GM12878 (cell line): Measurements from ENCODE around the gene PIGQ. TPM values are rescaled to one million over a fixed set of nuclear protein-coding genes. Genes with fewer than 3 reads are reported as not detected.

ENCODE experiments used
- ATAC-seq: fragments of 200-7000 bp; cut with Tn5 transposase; 3 replicates; pipeline ENCODE4 v1.9.1; 2020; ENCODE audit warnings: mild to moderate bottlenecking, moderate library complexity
- BruUV-seq: library from RNA; stranded (reverse); fragments of 400-500 nt; replicated peaks from 2 replicates; lab custom pipeline; 2021; lab: Mats Ljungman, UMichigan
- CTCF ChIA-PET: fragments of 300-600 bp; sonication (Branson Sonifier 250); formaldehyde crosslinking; extraction: SDS; loops from one replicate; lab custom pipeline; 2021; ENCODE audit warnings: inconsistent platforms; lab: Yijun Ruan, JAX
- POLR2A ChIA-PET: fragments of 350-600 bp; formaldehyde crosslinking; extraction: SDS; loops from one replicate; lab custom pipeline; 2021; ENCODE audit warnings: inconsistent platforms; lab: Charles Lee
- RAD21 ChIA-PET: fragments of 300-600 bp; sonication (Branson Sonifier 250); formaldehyde crosslinking; loops from one replicate; lab custom pipeline; 2023; ENCODE audit warnings: antibody characterized with exemption; ENCODE audit not compliant: unreplicated experiment; lab: Charles Lee
- SMC1A ChIA-PET: fragments of 300-600 bp; sonication (Branson Sonifier 250); formaldehyde crosslinking; loops from one replicate; lab custom pipeline; 2023; ENCODE audit not compliant: unreplicated experiment, uncharacterized antibody; lab: Charles Lee
- DNase-seq: peaks from one replicate; pipeline ENCODE4 v3.0.0-alpha.2; 2011; ENCODE audit warnings: low read depth, low spot score
- FAIRE-seq: peaks from 3 replicates; lab custom pipeline; 2011; peaks lifted over from hg19 to GRCh38; lab: Jason Lieb, UNC
- H2AFZ ChIP-seq: 2 replicates; pipeline ENCODE4 v1.6.0; 2011; ENCODE audit warnings: low read depth, low read length, control low read depth; ENCODE audit not compliant: control insufficient read depth
- H3K27ac ChIP-seq: 2 replicates; pipeline ENCODE4 v1.5.1; 2011; ENCODE audit warnings: control low read depth; ENCODE audit not compliant: control insufficient read depth, insufficient read depth
- H3K27me3 ChIP-seq, 2 experiments: replicated peaks in 1 of 2; 2 replicates each; pipeline versions ENCODE4 v1.6.0 to v1.6.1; 2011; ENCODE audit warnings: low read length in 1 of 2; ENCODE audit not compliant: control insufficient read depth in 2 of 2, insufficient read depth in 2 of 2
- H3K36me3 ChIP-seq, 2 experiments: 2 replicates each; pipeline ENCODE4 v1.5.1; 2011; ENCODE audit warnings: low read length in 1 of 2; ENCODE audit not compliant: control insufficient read depth in 2 of 2, insufficient read depth in 2 of 2
- H3K4me1 ChIP-seq: 2 replicates; pipeline ENCODE4 v1.6.1; 2011; ENCODE audit warnings: mild to moderate bottlenecking, low read length, moderate library complexity, mixed read lengths; ENCODE audit not compliant: control insufficient read depth, insufficient read depth
- H3K4me2 ChIP-seq: 2 replicates; pipeline ENCODE4 v1.6.0; 2011; ENCODE audit warnings: control low read depth; ENCODE audit not compliant: control insufficient read depth, insufficient read depth
- H3K4me3 ChIP-seq: fragments of 200-600 bp; sonication (generic); 2 replicates; pipeline ENCODE4 v1.5.1; 2016
- H3K79me2 ChIP-seq: 2 replicates; pipeline ENCODE4 v1.6.0; 2011; ENCODE audit warnings: low read length; ENCODE audit not compliant: control insufficient read depth, insufficient read depth
- H3K9ac ChIP-seq: 2 replicates; pipeline ENCODE4 v1.8.0; 2011; ENCODE audit warnings: low read length, control low read depth, mixed read lengths; ENCODE audit not compliant: control insufficient read depth, insufficient read depth
- H3K9me3 ChIP-seq: replicated peaks from 3 replicates; pipeline ENCODE4 v1.5.1; 2011; ENCODE audit warnings: mild to moderate bottlenecking, low read length; ENCODE audit not compliant: control insufficient read depth, insufficient read depth
- H4K20me1 ChIP-seq: 2 replicates; pipeline ENCODE4 v1.6.0; 2011; ENCODE audit not compliant: control insufficient read depth, insufficient read depth
- ASH2L ChIP-seq: fragments of 300-600, 200-600 bp; sonication (generic); IDR thresholded peaks from 2 replicates; pipeline ENCODE4 v1.6.1; 2017; ENCODE audit warnings: low read depth, mild to moderate bottlenecking, borderline replicate concordance
- BRCA1 ChIP-seq: IDR thresholded peaks from 2 replicates; pipeline ENCODE4 v1.6.1; 2011; ENCODE audit warnings: low read depth, low read length, improper control_type of control experiment
- CBX5 ChIP-seq: sonication (generic); IDR thresholded peaks from 2 replicates; pipeline ENCODE4 v1.6.1; 2016; ENCODE audit warnings: low read depth, moderate library complexity, mild to moderate bottlenecking, inconsistent platforms
- ETV6 ChIP-seq, 2 experiments: fragments of 450-650 bp in 1 of 2; IDR thresholded peaks in 1 of 2; conservative IDR thresholded peaks in 1 of 2; 2 replicates each; pipeline ENCODE4 v1.6.1; 2014; ENCODE audit warnings: antibody characterized with exemption in 1 of 2, borderline replicate concordance in 1 of 2, low read depth in 1 of 2, mild to moderate bottlenecking in 1 of 2, moderate library complexity in 1 of 2
- KAT2A ChIP-seq: conservative IDR thresholded peaks from 2 replicates; pipeline ENCODE4 v1.6.1; 2011; ENCODE audit warnings: low read depth, low read length; ENCODE audit not compliant: control insufficient read depth
- NR2C2 ChIP-seq: IDR thresholded peaks from 2 replicates; pipeline ENCODE4 v1.6.1; 2011; ENCODE audit warnings: borderline replicate concordance, low read depth; ENCODE audit not compliant: control insufficient read depth, insufficient read length
- RUNX3 ChIP-seq: IDR thresholded peaks from 2 replicates; pipeline ENCODE4 v1.6.1; 2012; ENCODE audit warnings: low read length, inconsistent platforms
- SP1 ChIP-seq: IDR thresholded peaks from one replicate; pipeline ENCODE4 v1.6.1; 2011; ENCODE audit warnings: low read depth, low read length
- STAT1 ChIP-seq: fragments of 450-650 bp; conservative IDR thresholded peaks from 2 replicates; pipeline ENCODE4 v1.6.1; 2014; ENCODE audit warnings: antibody characterized with exemption, mild to moderate bottlenecking
- TCF12 ChIP-seq: IDR thresholded peaks from 2 replicates; pipeline ENCODE4 v1.6.1; 2011; ENCODE audit warnings: low read depth, mild to moderate bottlenecking, low read length
- TCF3 ChIP-seq: IDR thresholded peaks from 2 replicates; pipeline ENCODE4 v1.6.1; 2012; ENCODE audit warnings: low read depth, mild to moderate bottlenecking, low read length, borderline replicate concordance; ENCODE audit not compliant: insufficient read depth
- YY1 ChIP-seq: IDR thresholded peaks from 2 replicates; pipeline ENCODE4 v1.6.1; 2011; ENCODE audit warnings: low read depth, mild to moderate bottlenecking, low read length
- ZBTB4 ChIP-seq: fragments of 450-650 bp; formaldehyde crosslinking; IDR thresholded peaks from 2 replicates; pipeline ENCODE4 v1.4.0; 2022; ENCODE audit warnings: mild to moderate bottlenecking, moderate library complexity
- WGBS: methylation state at CpG from one replicate; pipeline ENCODE4 v1.1.6; 2016; ENCODE audit warnings: low lambda C conversion rate; ENCODE audit not compliant: insufficient replicate concordance, insufficient coverage; ENCODE audit errors: missing lambda C conversion rate; 5-methylcytosine and 5-hydroxymethylcytosine counted together
- in situ Hi-C: fragments of 300-500 bp; cut with MboI; formaldehyde crosslinking; loops from 9 replicates; pipeline ENCODE4 v1.14.3; 2018; ENCODE audit warnings: mixed read lengths
- intact Hi-C: fragments of 100-400 bp; cut with micrococcal nuclease; formaldehyde crosslinking; loops from one replicate; pipeline ENCODE4 v1.14.2; 2022; ENCODE audit not compliant: unreplicated experiment
- polyA plus RNA-seq, 11 experiments: library from polyadenylated mRNA; depleted of rRNA in 4 of 11; unstranded in 6 of 11; stranded (reverse) in 5 of 11; fragments of >200 nt; fragmentation: Nextera tagmentation in 4 of 11; fragmentation: Illumina TruSeq in 1 of 11; extraction: Ambion mirVana in 4 of 11; extraction: Trizol in 1 of 11; gene quantifications; 1 replicate in 1 of 11; 2 replicates in 10 of 11; pipeline versions ENCODE4 v1.2.1 to v1.2.3, GENCODE V29; 2011 to 2016; ENCODE audit warnings: inconsistent platforms in 2 of 11, missing spikeins in 2 of 11, low read depth in 1 of 11
- total RNA-seq, 4 experiments: library from RNA; depleted of rRNA in 3 of 4; stranded (reverse); fragments of >200 nt in 3 of 4; fragmentation: Illumina TruSeq in 1 of 4; extraction: Trizol in 1 of 4; gene quantifications; 2 replicates each; pipeline versions ENCODE4 v1.2.1 to v1.2.3, GENCODE V29; 2013 to 2021
- TF ChIP-seq, protein P1 (sequence below): fragments of 450-650 bp; formaldehyde crosslinking; IDR thresholded peaks from 2 replicates; pipeline ENCODE4 v1.5.0; 2022; ENCODE audit warnings: mild to moderate bottlenecking, missing genetic modification characterization
- TF ChIP-seq, protein P2 (sequence below), 3 experiments: IDR thresholded peaks in 2 of 3; conservative IDR thresholded peaks in 1 of 3; 2 replicates each; pipeline ENCODE4 v1.5.1; 2011; ENCODE audit warnings: low read depth in 3 of 3, low read length in 3 of 3, mild to moderate bottlenecking in 3 of 3, control low read depth in 2 of 3, moderate library complexity in 2 of 3, inconsistent platforms in 1 of 3, mixed read lengths in 1 of 3; ENCODE audit not compliant: control insufficient read depth in 2 of 3, insufficient read depth in 1 of 3; ENCODE audit errors: extremely low read depth in 1 of 3

Gene PIGQ
- total and polyA plus RNA-seq, 10 of the 15 experiments (the other 5 are each of a cell fraction or from before 2014, with no cell fraction given): 1.8 to 31.3 (median 17.5) TPM; not detected in 1

- ChIA-PET RAD21 (no interaction called here), SMC1A (no interaction called here), POLR2A (no interaction called here), CTCF (interaction anchor here (1.1 kb wide), 1 partner anchor 9 kb away, joined by 5 read pairs; no protein-coding TSS in a partner anchor)
- H3K36me3 ChIP-seq: no peaks in the 10 kb centered on the region; a peak in 2 of 4 replicates
- no peak overlapping the region for H3K4me2 ChIP-seq
- intact Hi-C loops: no loop called here
- FAIRE-seq (no peak), ATAC-seq (no peak; the same call in 2 of the 3 replicates), DNase-seq (no peak)
- no peak overlapping the region for H3K27ac ChIP-seq
- H3K4me3 ChIP-seq: no peak overlapping the region
- no peak overlapping the region for H2AFZ ChIP-seq
- no TSS peak for BruUV-seq
- no peaks in the 10 kb centered on the region for H3K79me2 ChIP-seq
- in situ Hi-C loops: no loop called here
- no peaks in the 10 kb centered on the region for H3K4me1 ChIP-seq
- WGBS: 73% methylated on average over 23 of the region's 24 CpGs
- H3K9ac ChIP-seq: no peak overlapping the region
- H3K9me3 ChIP-seq: no peaks in the 10 kb centered on the region
- H3K27me3 ChIP-seq: no peaks in the 10 kb centered on the region
- H4K20me1 ChIP-seq: no peaks in the 10 kb centered on the region
- TF ChIP-seq CBX5 (no peak), NR2C2 (no peak), ETV6 (conservative IDR thresholded peaks at IDR 0.05 in 1 of 2, IDR thresholded peaks at IDR 0.05 in 1 of 2; ENCODE audit: borderline replicate concordance in 1 of 2, low read depth in 1 of 2) (no peak), YY1 (no peak), TCF3 (no peak), STAT1 (no peak), RUNX3 (no peak), ASH2L (no peak), TCF12 (no peak), KAT2A (no peak), BRCA1 (no peak), SP1 (no peak), ZBTB4 (CRISPR knock-in tag) (no peak)
- TF ChIP-seq, protein P1, sequence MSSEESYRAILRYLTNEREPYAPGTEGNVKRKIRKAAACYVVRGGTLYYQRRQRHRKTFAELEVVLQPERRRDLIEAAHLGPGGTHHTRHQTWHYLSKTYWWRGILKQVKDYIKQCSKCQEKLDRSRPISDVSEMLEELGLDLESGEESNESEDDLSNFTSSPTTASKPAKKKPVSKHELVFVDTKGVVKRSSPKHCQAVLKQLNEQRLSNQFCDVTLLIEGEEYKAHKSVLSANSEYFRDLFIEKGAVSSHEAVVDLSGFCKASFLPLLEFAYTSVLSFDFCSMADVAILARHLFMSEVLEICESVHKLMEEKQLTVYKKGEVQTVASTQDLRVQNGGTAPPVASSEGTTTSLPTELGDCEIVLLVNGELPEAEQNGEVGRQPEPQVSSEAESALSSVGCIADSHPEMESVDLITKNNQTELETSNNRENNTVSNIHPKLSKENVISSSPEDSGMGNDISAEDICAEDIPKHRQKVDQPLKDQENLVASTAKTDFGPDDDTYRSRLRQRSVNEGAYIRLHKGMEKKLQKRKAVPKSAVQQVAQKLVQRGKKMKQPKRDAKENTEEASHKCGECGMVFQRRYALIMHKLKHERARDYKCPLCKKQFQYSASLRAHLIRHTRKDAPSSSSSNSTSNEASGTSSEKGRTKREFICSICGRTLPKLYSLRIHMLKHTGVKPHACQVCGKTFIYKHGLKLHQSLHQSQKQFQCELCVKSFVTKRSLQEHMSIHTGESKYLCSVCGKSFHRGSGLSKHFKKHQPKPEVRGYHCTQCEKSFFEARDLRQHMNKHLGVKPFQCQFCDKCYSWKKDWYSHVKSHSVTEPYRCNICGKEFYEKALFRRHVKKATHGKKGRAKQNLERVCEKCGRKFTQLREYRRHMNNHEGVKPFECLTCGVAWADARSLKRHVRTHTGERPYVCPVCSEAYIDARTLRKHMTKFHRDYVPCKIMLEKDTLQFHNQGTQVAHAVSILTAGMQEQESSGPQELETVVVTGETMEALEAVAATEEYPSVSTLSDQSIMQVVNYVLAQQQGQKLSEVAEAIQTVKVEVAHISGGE (CRISPR knock-in tag): no peak
- TF ChIP-seq, protein P2, sequence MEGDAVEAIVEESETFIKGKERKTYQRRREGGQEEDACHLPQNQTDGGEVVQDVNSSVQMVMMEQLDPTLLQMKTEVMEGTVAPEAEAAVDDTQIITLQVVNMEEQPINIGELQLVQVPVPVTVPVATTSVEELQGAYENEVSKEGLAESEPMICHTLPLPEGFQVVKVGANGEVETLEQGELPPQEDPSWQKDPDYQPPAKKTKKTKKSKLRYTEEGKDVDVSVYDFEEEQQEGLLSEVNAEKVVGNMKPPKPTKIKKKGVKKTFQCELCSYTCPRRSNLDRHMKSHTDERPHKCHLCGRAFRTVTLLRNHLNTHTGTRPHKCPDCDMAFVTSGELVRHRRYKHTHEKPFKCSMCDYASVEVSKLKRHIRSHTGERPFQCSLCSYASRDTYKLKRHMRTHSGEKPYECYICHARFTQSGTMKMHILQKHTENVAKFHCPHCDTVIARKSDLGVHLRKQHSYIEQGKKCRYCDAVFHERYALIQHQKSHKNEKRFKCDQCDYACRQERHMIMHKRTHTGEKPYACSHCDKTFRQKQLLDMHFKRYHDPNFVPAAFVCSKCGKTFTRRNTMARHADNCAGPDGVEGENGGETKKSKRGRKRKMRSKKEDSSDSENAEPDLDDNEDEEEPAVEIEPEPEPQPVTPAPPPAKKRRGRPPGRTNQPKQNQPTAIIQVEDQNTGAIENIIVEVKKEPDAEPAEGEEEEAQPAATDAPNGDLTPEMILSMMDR (IDR thresholded peaks at IDR 0.05 in 2 of 3, conservative IDR thresholded peaks at IDR 0.05 in 1 of 3; ENCODE audit: control insufficient read depth in 2 of 3, extremely low read depth in 1 of 3, insufficient read depth in 1 of 3, low read depth in 3 of 3, low read length in 3 of 3): no peak
Measured at GRCh38 chr16:578232-578869, 8.6 kb downstream of the PIGQ start.
